PFSK-1 (cell line): ENCODE data around the gene ITGA3.

ENCODE experiments used
- FOXP2 ChIP-seq: optimal IDR thresholded peaks from 2 replicates; pipeline ENCODE3; 2011; ENCODE audit warnings: borderline replicate concordance, control low read depth, inconsistent platforms; ENCODE audit not compliant: insufficient read depth; ENCODE audit errors: extremely low read length, extremely low read depth
- POLR2AphosphoS5 ChIP-seq: IDR thresholded peaks from 2 replicates; pipeline ENCODE4 v1.6.1; 2012; ENCODE audit warnings: low read depth, mild to moderate bottlenecking, control low read depth, low read length, moderate library complexity
- REST ChIP-seq, 2 experiments: IDR thresholded peaks; 2 replicates each; pipeline versions ENCODE4 v1.6.1 to v1.8.0; 2011 to 2012; ENCODE audit warnings: low read depth in 2 of 2, low read length in 2 of 2, control low read depth in 1 of 2, inconsistent platforms in 1 of 2, mild to moderate bottlenecking in 1 of 2, moderate library complexity in 1 of 2; ENCODE audit not compliant: insufficient read depth in 1 of 2
- SIN3A ChIP-seq: IDR thresholded peaks from 2 replicates; pipeline ENCODE4 v1.6.1; 2012; ENCODE audit warnings: mild to moderate bottlenecking, low read length, moderate library complexity, borderline replicate concordance; ENCODE audit not compliant: insufficient read depth
- TAF1 ChIP-seq: IDR thresholded peaks from 2 replicates; pipeline ENCODE4 v1.6.1; 2012; ENCODE audit warnings: low read length, control low read depth, borderline replicate concordance; ENCODE audit not compliant: insufficient read depth

The ITGA3 gene

GRCh38 chr17:50088952-50089825, 33.3 kb downstream of the ITGA3 start:
- TF ChIP-seq FOXP2 (no peak), TAF1 (no peak), SIN3A (no peak), REST (IDR thresholded peaks at IDR 0.05; ENCODE audit: insufficient read depth in 1 of 2, low read depth in 2 of 2, low read length in 2 of 2) (no peak), POLR2AphosphoS5 (no peak)

DNA sequence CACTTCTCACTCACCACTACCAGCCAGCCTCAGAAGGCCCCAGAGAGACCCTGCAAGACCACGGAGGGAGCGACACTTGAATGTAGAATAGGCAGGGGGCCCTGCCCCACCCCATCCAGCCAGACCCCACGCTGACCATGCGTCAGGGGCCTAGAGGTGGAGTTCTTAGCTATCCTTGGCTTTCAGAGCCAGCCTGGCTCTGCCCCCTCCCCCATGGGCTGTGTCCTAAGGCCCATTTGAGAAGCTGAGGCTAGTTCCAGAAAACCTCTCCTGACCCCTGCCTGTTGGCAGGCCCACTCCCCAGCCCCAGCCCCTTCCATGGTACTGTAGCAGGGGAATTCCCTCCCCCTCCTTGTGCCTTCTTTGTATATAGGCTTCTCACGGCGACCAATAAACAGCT, 34.2 kb downstream of the ITGA3 start:
- TF ChIP-seq SIN3A (no peak), FOXP2 (no peak), TAF1 (no peak), POLR2AphosphoS5 (no peak), REST (IDR thresholded peaks at IDR 0.05; ENCODE audit: insufficient read depth in 1 of 2, low read depth in 2 of 2, low read length in 2 of 2) (no peak)

DNA sequence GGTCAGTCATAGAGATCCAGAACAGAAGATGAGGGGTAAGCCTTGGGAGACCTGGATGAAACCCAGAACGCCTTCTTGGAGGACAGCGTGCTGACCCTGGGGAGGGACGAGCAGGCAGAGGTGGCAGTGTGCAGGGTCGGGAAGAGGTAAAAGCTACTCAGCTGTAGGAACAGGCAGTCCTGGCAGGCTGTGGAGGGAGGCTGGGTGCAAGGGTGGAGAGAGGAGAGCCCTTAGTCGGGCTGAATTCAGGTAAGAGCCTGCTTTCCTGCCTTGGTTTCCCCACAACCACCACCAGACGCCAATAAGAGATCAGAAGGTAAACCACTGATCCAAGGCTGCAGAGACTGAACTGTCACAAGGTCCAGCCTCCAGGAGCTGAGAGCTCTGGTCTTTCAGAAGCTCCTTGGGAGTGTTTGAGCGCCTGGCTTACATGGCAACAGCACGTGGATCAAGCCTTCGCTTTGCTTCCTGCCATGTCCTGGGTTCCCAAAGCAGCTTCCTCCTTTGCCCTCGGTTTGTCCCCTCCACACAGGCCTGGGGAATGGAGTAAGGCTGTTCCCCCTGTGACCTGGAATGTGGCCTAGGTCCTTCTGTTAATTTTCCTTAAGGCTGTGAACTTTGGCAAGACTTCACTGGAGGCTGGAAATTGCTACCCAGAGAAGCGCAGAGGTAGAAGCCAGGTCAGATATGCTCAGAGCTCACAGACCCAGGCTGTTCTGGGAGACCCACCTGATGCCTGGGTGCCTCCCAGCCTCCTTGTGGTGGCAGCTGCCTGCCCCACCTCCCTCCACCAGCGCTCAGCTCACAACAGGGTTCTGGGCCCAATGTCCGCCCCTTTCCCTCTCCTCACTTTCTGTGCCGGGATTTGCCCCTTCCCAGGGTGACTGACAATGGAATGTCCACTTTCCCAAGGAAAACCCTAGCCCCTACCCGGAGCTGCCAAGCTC, 35.3 kb downstream of the ITGA3 start:
- TF ChIP-seq TAF1 (no peak), POLR2AphosphoS5 (no peak), REST (IDR thresholded peaks at IDR 0.05; ENCODE audit: insufficient read depth in 1 of 2, low read depth in 2 of 2, low read length in 2 of 2) (no peak), FOXP2 (no peak), SIN3A (no peak)

DNA sequence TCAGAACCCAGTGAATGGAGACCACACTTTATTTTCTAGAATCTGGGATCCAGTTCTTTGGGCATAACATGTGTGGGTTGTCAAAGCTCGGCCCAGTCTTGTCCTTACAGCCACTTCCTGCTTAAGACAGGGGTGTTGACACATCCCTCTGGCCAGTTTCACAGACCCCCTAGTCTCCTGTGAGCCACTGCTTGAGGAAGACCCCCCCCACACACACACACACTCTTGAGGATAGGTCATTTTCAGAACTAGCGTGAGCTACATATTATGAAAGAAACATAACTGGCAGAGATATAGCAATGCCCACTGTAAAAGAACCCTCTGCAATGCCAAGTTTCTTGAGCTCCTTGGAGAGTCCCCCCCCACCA, 36.0 kb downstream of the ITGA3 start:
- TF ChIP-seq FOXP2: no peak
- TF ChIP-seq TAF1: no peak
- TF ChIP-seq POLR2AphosphoS5: no peak
- TF ChIP-seq REST (IDR thresholded peaks at IDR 0.05; ENCODE audit: insufficient read depth in 1 of 2, low read depth in 2 of 2, low read length in 2 of 2): no peak
- TF ChIP-seq SIN3A: no peak
